ENCODE results near the gene DYNC1H1. TPM values are rescaled to one million over a fixed set of nuclear protein-coding genes. Genes with fewer than 3 reads are reported as not detected.
"Not testable (repeated sequence)": the region's sequence is repeated elsewhere in the genome, so short reads cannot be mapped to it uniquely, and the experiment has no call there.

Gene DYNC1H1
- total RNA-seq, 1 donor from 2014 or later = 575 TPM

GRCh38 chr14:102049258-102050025 lies 85.1 kb downstream of the DYNC1H1 start:
- intact Hi-C loops (cut with DNase I) = loop anchor here (5.0 kb wide), 1 partner anchor 48 kb away; no protein-coding TSS in a partner anchor
- no peak for DNase-seq (ENCODE audit: low spot score)

DNA sequence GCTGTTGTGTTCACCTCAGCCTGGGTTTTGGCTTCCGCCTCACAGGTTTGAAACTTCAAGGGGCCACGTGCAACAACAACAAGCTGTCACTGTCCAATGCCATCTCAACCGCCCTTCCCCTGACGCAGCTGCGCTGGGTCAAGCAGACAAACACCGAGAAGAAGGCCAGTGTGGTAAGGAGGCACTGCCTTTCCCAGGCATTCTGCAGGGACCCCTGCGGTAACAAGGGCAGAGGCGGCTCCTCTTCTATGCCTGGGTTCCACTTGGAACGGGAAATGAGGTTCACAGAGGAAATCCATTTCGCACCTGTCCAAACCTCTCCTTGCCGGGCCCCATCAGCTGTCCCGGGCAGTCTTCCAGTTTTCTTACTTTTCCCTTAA lies 85.6 kb downstream of the DYNC1H1 start:
- intact Hi-C loops (cut with DNase I) = no loop called here
- DNase-seq (ENCODE audit: low spot score) = no peak

DNA sequence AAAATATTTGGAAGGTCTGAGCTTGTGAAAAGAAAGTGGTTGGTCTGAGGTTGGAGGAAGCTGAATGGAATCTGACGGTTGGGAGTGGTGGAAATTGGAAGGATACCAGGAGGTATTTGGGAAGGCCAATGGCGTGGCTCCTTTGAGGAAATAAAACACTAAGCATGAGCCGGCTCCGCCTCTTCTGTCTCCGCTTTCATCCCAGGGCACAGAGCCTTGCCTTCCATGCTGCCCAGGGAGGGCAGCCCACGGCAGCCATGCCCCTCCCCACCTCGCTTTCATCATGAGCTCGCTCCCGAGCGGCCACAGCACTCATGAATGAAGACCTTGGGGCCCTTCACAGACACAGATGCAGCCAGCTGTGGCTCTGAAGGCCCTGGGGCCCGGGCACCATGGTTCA lies 86.3 kb downstream of the DYNC1H1 start:
- intact Hi-C loops (cut with DNase I) = no loop called here
- no peak for DNase-seq (ENCODE audit: low spot score)

DNA sequence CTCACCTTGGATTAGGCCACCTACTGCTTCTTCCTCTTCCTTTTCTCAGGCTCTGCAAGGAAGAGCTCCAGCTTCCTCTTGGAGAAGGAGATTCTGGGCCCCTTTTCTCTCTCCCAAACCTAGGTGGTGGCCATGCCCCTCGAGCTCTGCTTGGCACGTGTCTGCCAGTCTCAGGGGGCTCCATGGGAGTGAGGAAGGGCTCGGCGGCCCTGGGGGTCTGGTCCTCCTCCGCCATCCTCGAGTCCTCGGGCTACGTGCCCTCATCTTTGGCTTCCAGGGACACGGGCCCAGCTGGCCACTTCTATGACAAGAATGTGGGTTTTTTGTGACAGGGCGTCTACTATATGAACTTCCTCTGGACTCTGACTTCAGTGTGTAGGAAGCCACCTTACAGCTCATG lies 88.1 kb downstream of the DYNC1H1 start:
- DNase-seq (ENCODE audit: low spot score) = no peak
- intact Hi-C loops (cut with DNase I) = no loop called here

DNA sequence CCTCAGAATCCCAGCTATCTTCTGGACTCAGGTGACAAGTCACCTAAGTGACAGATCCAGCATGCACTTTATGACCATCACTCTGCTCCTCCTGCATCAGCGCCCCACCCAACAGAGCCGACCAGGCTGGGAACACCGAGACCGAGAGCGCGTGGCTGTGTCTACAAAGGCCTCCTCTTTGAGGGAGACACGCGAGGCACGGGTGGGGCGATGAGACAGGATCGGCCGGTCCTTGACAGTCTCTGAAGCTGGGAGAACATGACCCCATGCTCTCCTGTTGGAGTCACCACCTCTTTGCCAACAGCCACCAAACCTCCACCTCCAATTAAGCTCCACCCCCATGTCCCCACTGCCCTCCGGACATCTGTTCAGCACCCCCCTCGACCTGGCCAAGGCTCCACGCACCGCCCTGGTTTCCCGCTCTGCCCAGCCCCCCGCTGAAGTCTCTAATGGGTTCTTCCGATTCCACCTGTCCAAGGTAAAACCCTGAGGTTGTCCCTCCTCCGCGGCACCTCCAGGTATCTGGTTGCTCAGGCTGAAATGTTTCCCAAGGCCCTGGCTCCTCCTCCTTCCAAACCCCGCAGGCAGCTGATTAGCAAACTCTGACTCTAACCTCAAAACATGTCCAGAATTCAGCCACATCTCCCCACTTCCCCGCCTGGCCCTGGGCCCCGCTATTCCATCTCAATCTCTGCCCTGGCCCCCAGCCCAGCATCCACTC lies 91.0 kb downstream of the DYNC1H1 start:
- no peak for DNase-seq (ENCODE audit: low spot score)
- intact Hi-C loops (cut with DNase I) = no loop called here

DNA sequence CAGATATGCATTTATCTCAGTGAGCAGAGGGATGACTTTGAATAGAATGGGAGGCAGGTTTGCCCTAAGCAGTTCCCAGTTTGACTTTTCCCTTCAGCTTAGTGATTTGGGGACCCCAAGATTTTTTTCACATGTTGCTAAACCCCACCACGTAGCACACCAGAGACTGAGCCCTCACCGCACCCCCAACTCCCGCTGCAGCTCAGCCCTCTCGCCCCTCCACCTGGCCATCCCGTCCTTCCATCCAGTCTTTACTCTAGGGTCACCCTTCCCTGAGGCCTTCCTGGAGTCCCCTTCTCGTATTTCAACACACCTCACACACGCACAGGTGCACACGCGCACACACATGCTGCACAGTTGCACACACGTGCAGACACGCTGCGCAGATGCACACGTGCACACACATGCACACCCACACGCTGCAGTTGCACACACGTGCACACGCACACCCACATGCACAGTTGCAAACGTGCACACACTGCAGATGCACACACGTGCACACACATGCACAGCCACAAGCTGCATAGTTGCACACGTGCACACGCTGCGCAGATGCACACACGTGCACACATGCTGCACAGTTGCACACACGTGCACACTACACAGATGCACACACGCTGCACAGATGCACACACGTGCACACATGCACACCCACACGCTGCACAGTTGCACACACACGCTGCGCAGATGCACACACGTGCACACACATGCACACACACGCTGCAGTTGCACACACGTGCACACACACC lies 92.5 kb downstream of the DYNC1H1 start:
- DNase-seq (ENCODE audit: low spot score) = no peak
- intact Hi-C loops (cut with DNase I) = no loop called here

- no peak for DNase-seq (ENCODE audit: low spot score)
- intact Hi-C loops (cut with DNase I) = no loop called here
Observed at GRCh38 chr14:102057480-102058114, 93.2 kb downstream of the DYNC1H1 start.

GRCh38 chr14:102058146-102058545 lies 93.8 kb downstream of the DYNC1H1 start:
- intact Hi-C loops (cut with DNase I) = no loop called here
- no peak for DNase-seq (ENCODE audit: low spot score)

- DNase-seq (ENCODE audit: low spot score) = no peak
- intact Hi-C loops (cut with DNase I) = no loop called here
Observed at GRCh38 chr14:102058961-102059360, 94.6 kb downstream of the DYNC1H1 start.

GRCh38 chr14:102063109-102063807 lies 98.9 kb downstream of the DYNC1H1 start:
- intact Hi-C loops (cut with DNase I) = loop anchor here (5.0 kb wide), 1 partner anchor 34 kb away; no protein-coding TSS in a partner anchor
- peak; percentile 91 for DNase-seq (ENCODE audit: low spot score)

DNA sequence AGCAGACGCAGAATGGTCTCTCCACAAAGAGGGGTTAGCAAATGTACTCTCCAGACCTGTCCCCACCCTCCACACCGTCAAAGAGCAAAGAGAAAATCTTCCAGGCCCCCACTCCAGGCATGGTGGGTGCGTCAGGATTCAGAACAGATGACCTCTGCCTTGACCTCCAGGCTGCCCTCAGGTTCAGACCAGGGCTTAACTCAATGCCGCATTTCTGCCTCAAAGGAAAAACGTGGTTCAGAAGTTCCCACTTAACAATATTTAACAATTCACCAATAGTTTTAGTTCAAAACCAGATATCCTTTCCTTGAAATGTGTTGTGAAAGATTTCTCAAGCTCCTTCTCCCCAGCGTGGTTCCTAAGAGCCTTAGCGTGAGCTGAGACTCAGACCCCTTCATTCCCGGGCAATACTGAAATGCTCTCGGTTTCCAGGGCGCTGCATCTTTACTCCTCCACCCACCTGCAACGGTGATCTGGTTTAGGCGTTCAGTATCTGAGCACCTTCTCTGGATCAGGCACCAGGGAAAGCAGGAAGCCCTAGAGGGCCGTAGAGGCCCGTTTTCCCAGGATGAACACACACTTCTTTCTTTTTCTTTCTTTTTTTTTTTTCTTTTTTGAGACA lies 99.5 kb downstream of the DYNC1H1 start:
- intact Hi-C loops (cut with DNase I) = loop anchor here (5.0 kb wide), 1 partner anchor 33 kb away; no protein-coding TSS in a partner anchor
- DNase-seq (ENCODE audit: low spot score) = no peak

- intact Hi-C loops (cut with DNase I) = loop anchor here (5.0 kb wide), 1 partner anchor 33 kb away; no protein-coding TSS in a partner anchor
- not testable (repeated sequence) for DNase-seq (ENCODE audit: low spot score)
Observed at GRCh38 chr14:102064590-102064989, 100.2 kb downstream of the DYNC1H1 start.

DNA sequence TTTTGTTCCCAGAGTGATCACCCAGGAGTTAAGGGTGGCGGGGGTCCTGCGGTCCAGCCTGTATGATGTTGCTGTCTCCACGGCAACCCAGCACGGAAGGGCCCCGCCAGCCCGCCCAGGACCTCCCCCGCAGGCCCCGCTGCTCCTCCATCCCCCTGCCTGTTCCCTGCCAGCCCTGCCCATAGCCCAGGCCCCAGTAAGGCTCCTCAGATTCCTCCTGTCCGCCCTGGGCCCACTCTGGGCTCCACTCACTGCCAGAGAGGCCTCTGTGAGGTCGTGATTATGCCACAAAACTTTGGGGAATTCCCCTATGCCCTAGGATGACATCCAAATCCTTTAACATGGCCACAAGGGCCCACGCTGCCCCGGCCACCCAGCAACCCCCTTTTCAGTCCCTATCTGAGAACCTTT lies 101.7 kb downstream of the DYNC1H1 start:
- intact Hi-C loops (cut with DNase I) = no loop called here

DNA sequence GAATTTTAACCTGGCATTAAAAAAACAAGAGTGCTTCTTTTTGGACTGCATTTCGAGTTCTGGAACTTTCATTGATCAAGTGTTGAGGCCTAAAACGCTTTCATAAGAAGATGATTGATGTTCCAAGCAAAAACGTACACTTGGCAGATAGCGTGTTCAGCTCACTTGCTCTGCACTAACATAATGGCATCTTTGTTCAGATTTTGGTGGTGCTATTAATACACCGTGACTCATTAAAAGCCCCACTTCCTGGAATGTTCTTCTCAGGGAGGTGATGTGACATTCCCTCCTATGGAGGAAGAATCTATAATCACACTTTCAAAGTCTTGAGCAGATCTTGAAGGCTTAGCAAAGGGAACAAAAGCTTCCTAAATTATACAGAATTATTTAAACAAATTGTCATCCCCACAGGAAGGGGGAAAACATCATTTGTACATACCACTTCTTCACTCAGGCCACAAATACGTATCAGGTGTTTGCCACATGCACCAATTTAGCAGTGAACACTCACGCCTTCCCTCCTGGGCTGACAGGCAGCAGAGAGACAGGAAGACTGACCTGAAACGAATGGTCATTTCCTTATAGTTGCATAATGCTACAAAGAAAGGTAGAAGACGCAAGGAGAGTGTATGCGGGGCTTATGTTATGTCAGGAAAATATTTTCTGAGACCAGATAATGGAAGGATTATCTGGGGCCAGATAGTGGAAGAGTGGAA lies 107.1 kb downstream of the DYNC1H1 start:
- DNase-seq (ENCODE audit: low spot score) = no peak
- intact Hi-C loops (cut with DNase I) = no loop called here

More for the DNA sequence above, 101.7 kb downstream of the DYNC1H1 start:
- DNase-seq (ENCODE audit: low spot score) = no peak

GRCh38 chr14:102074415-102074964 lies 110.1 kb downstream of the DYNC1H1 start:
- no peak for DNase-seq (ENCODE audit: low spot score)
- intact Hi-C loops (cut with DNase I) = no loop called here

DNA sequence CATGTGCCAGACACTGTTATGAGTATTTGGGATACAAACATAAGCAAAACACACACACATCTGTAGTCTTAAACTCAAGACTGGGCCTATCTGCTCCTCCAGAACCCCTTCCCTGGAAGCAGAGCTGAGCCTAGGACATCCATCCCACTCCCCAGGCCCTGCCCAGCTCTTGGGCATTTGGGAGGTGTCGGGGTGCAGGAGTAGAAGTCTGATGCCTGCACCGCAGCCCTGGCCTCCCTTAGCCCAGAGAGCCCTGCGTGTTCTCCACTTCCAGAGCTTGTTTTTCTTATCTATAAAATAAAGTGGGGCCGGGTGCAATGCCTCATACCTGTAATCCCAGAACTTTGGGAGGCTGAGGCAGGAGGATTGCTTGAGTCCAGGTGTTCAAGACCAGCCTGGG lies 110.8 kb downstream of the DYNC1H1 start:
- intact Hi-C loops (cut with DNase I) = no loop called here
- no peak for DNase-seq (ENCODE audit: low spot score)

- intact Hi-C loops (cut with DNase I) = no loop called here
- no peak for DNase-seq (ENCODE audit: low spot score)
Observed at GRCh38 chr14:102077382-102077709, 113.0 kb downstream of the DYNC1H1 start.

DNA sequence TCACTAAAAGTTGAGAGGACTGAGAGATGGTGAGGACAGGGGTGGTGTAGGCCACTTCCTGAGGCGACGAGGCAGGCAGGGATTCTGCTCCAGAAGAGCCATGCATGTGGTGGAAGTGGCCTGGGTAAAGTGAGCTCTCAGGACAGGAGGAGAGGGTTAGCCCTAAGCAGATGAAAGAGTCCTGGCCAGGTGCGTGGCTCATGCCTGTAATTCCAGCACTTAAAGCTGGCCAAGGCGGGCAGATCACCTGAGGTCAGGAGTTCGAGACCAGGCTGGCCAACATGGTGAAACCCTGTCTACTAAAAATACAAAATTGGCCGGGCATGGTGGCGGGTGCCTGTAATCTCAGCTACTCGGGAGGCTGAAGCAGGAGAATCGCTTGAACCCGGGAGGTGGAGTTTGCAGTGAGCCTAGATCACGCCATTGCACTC lies 114.0 kb downstream of the DYNC1H1 start:
- intact Hi-C loops (cut with DNase I); DNase-seq (ENCODE audit: low spot score): not testable (repeated sequence)

All from cardiac septum (tissue), 1 donor.